C4-2B (cell line): Measurements from ENCODE around the gene PRKCZ.

ENCODE experiments used
- H3K27ac ChIP-seq: fragments of 450-650 bp; 2 replicates; pipeline ENCODE4 v1.5.1; 2017
- CTCF ChIP-seq: fragments of 450-650 bp; conservative IDR thresholded peaks from 2 replicates; pipeline ENCODE4 v1.5.1; 2017; ENCODE audit warnings: mild to moderate bottlenecking
- ZFX ChIP-seq: fragments of 450-650 bp; IDR thresholded peaks from 2 replicates; pipeline ENCODE4 v1.6.1; 2017

Gene PRKCZ

GRCh38 chr1:2150801-2151200, 100.6 kb downstream of the PRKCZ start:
- no peak for TF ChIP-seq CTCF
- TF ChIP-seq ZFX: no peak
- no peak overlapping the region for H3K27ac ChIP-seq

GRCh38 chr1:2151252-2151651, 101.0 kb downstream of the PRKCZ start:
- no peak for TF ChIP-seq ZFX
- TF ChIP-seq CTCF: no peak
- no peak overlapping the region for H3K27ac ChIP-seq

- H3K27ac ChIP-seq: no peak overlapping the region
- TF ChIP-seq CTCF (no peak), ZFX (no peak)
Observed at GRCh38 chr1:2151911-2152310, 101.7 kb downstream of the PRKCZ start.

- no peak for TF ChIP-seq ZFX
- TF ChIP-seq CTCF: no peak
- H3K27ac ChIP-seq: no peak overlapping the region
Observed at GRCh38 chr1:2152954-2153353, 102.7 kb downstream of the PRKCZ start.

GRCh38 chr1:2154022-2154421, 103.8 kb downstream of the PRKCZ start:
- TF ChIP-seq ZFX (no peak), CTCF (no peak)
- H3K27ac ChIP-seq: no peak overlapping the region

GRCh38 chr1:2155147-2155598, 105.0 kb downstream of the PRKCZ start:
- TF ChIP-seq ZFX (no peak), CTCF (no peak)
- no peak overlapping the region for H3K27ac ChIP-seq

- TF ChIP-seq ZFX: no peak
- TF ChIP-seq CTCF: no peak
- no peak overlapping the region for H3K27ac ChIP-seq
Observed at GRCh38 chr1:2155788-2156187, 105.6 kb downstream of the PRKCZ start.
